ENCODE data around the gene MYMX. TPM values are rescaled to one million over a fixed set of nuclear protein-coding genes. Genes with fewer than 3 reads are reported as not detected.
A peak's percentile ranks its signal among the peaks of the same experiment; 100 is the strongest.

The MYMX gene
- total RNA-seq, 4 donors from 2014 or later = not detected

DNA sequence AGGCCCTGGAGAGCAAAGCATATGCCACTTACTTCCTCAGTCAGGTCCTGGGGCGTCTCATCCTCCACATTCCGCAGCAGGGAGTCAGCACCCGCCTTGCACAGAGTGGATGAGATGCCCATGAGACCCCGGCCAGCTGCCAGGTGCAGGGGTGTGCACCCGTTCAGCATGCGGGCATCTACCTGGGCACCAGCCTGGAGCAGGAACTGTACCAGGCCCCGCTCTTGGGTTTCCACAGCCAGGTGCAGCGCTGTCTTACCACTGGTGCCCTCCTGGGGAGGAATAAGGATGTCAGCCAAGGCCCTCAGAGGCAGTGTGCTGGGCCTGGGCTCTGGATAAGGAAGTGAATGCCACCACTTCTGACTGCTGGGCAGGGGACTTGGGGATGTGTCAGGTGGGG lies 43.3 kb downstream of the MYMX start:
- TF ChIP-seq, protein P1, sequence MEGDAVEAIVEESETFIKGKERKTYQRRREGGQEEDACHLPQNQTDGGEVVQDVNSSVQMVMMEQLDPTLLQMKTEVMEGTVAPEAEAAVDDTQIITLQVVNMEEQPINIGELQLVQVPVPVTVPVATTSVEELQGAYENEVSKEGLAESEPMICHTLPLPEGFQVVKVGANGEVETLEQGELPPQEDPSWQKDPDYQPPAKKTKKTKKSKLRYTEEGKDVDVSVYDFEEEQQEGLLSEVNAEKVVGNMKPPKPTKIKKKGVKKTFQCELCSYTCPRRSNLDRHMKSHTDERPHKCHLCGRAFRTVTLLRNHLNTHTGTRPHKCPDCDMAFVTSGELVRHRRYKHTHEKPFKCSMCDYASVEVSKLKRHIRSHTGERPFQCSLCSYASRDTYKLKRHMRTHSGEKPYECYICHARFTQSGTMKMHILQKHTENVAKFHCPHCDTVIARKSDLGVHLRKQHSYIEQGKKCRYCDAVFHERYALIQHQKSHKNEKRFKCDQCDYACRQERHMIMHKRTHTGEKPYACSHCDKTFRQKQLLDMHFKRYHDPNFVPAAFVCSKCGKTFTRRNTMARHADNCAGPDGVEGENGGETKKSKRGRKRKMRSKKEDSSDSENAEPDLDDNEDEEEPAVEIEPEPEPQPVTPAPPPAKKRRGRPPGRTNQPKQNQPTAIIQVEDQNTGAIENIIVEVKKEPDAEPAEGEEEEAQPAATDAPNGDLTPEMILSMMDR (IDR thresholded peaks at IDR 0.05) = no peak
- TF ChIP-seq POLR2A (IDR thresholded peaks at IDR 0.05) (no peak), EP300 (IDR thresholded peaks at IDR 0.05) (no peak)
- 81 to 89% methylated on average over 3 to 8 of the region's 8 CpGs for WGBS, 2 donors
- no peaks in the 10 kb centered on the region for H3K27me3 ChIP-seq
- peaks cover 0 to 29% (median 0%) of the 10 kb centered on the region in 3 donors for H3K36me3 ChIP-seq
- no peak overlapping the region for H3K4me3 ChIP-seq
- no peak overlapping the region for H3K27ac ChIP-seq
- H3K4me1 ChIP-seq = peaks cover 2 to 64% (median 44%) of the 10 kb centered on the region in 4 donors
- DNase-seq (ENCODE audit: low spot score in 2 of 2) = no peak
- H3K9me3 ChIP-seq = no peaks in the 10 kb centered on the region

DNA sequence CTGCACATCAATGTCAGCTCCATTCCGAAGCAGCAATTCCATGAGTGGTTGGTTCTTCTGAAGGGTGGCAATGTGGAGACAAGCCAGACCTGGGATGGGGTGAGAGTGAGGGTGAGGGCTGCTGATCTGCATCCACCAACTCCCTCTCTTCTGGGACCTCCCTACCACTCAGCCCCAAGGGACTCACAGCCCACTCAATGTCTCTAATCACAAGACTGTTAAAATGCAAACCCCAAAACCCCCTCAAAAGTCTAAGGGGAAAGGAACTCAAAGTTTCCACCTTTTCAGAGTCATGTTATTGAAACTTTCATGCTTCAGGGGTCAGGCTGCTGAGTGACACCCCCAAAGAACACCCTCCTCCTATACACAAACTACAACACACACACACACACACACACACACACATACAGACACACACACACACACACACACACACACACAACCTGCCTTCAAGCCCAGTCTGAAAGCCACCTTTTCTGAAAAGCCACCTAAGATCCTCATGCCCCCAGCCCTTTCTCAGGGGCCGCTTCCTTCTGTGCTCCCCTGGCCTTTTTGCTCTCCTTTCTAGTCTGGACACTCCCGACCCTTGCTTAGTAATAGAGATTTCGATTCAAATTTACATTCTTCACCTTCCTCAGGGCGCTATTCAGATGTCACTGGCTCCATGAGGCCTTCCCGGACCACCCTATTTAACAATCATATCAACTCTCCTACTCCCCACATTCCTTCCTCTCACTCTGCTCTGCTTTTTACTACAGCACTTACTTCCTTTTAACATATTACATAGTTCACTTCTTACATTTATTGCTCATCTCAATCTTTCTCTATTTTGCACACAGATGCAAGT lies 43.9 kb downstream of the MYMX start:
- Histone ChIP-seq H3K27ac (no peak overlapping the region), H3K9me3 (no peaks in the 10 kb centered on the region), H3K36me3 (peaks cover 0 to 22% (median 0%) of the 10 kb centered on the region in 3 donors), H3K4me1 (peaks cover 2 to 59% (median 44%) of the 10 kb centered on the region in 4 donors), H3K27me3 (no peaks in the 10 kb centered on the region), H3K4me3 (no peak overlapping the region)
- 91 to 92% methylated on average over 6 of the region's 6 CpGs for WGBS, 2 donors
- no peak for DNase-seq (ENCODE audit: low spot score in 2 of 2)
- TF ChIP-seq, protein P1 (IDR thresholded peaks at IDR 0.05) = no peak
- TF ChIP-seq EP300 (IDR thresholded peaks at IDR 0.05) (no peak), POLR2A (IDR thresholded peaks at IDR 0.05) (no peak)

DNA sequence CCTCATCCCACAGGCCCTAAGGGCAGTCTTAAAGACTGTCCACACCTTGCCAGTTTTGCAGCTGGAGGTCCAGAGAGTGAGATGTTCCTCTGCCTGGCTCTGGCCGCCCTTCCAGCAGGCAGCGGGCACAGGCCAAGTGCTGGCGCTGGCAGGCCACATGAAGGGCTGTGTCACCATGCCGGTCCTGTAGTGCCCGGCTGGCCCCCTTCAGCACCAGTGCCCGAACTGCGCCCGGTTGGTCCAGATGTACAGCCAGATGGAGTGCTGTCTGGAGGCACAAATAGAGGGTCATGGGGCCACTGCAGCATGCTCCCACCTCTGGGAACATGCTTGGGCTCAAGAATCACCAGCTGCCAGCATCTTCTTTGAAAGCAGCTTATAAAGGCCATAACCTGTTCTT lies 44.9 kb downstream of the MYMX start:
- Histone ChIP-seq H3K9me3 (no peaks in the 10 kb centered on the region), H3K4me1 (peaks cover 2 to 53% (median 35%) of the 10 kb centered on the region in 4 donors), H3K36me3 (peaks cover 0 to 22% (median 0%) of the 10 kb centered on the region in 3 donors), H3K27me3 (no peaks in the 10 kb centered on the region), H3K27ac (no peak overlapping the region), H3K4me3 (no peak overlapping the region)
- 99 to 100% methylated on average over 2 to 8 of the region's 8 CpGs for WGBS, 2 donors
- no peak for DNase-seq (ENCODE audit: low spot score in 2 of 2)
- TF ChIP-seq POLR2A (IDR thresholded peaks at IDR 0.05) = no peak
- TF ChIP-seq, protein P1 (IDR thresholded peaks at IDR 0.05) = no peak
- no peak for TF ChIP-seq EP300 (IDR thresholded peaks at IDR 0.05)

DNA sequence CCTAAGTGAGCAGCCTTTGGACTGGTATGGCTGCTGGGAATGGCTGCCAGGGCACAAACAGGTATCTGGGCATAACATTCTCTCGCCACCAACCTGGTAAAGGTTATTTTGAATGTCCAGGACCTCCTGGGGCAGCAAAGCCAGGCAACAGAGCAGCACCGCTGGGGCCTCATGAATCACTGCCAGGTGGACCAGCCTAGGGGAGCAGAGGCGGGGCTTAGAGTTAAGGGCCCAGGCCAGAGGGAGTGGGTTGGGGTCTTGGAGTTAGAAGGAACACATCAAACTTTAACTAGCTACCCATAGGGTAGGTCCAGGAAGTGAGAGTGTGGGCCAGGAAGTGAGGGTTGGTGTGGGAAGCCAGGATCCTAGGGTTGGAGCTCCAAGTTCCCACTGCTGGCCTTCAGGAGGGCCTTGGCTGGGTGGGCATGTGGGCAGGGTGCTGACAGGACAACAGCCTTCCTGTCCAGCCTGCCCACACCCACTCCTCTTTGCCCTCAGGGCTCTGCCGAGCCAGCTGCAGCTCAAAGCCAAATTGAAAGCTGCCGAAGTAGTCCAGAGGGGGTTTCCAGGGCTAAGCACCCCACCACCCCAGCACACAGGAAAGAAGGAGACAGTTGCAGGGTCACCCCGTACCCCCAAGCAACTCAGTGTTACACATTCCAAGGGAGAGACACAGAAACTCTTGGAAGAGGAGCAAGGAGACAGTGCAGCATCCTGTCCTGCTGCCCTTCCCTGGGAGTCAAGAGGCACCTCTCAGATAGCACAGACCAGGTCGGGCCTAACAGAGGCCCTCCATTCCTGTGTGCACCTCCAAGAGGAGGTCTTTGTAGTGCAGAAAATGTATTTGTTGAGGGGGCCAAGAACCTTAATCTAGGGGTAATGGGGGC lies 46.0 kb downstream of the MYMX start:
- Histone ChIP-seq H3K9me3 (no peaks in the 10 kb centered on the region), H3K36me3 (peaks cover 0 to 22% (median 0%) of the 10 kb centered on the region in 3 donors), H3K4me1 (peaks cover 2 to 49% (median 32%) of the 10 kb centered on the region in 4 donors), H3K4me3 (peak overlapping the region in 3 of 4 donors; percentile 60 to 88 (median 82)), H3K27ac (peak overlapping the region in 3 of 4 donors; percentile 37 to 92 (median 84)), H3K27me3 (no peaks in the 10 kb centered on the region)
- TF ChIP-seq POLR2A (IDR thresholded peaks at IDR 0.05) = no peak
- TF ChIP-seq, protein P1 (IDR thresholded peaks at IDR 0.05) = no peak
- WGBS, 2 donors = 53 to 66% methylated on average over 5 to 7 of the region's 7 CpGs
- DNase-seq (ENCODE audit: low spot score in 2 of 2) = no peak

All from tibial nerve (tissue), 4 donors.